ENCODE data around the gene PALLD. TPM values are rescaled to one million over a fixed set of nuclear protein-coding genes. Genes with fewer than 3 reads are reported as not detected.
A peak's percentile ranks its signal among the peaks of the same experiment; 100 is the strongest.

The PALLD gene
- total and polyA plus RNA-seq, 2 of the 8 experiments (the other 6 are each of a cell fraction or from before 2014, with no cell fraction given) = 10.5 to 25.0 TPM

DNA sequence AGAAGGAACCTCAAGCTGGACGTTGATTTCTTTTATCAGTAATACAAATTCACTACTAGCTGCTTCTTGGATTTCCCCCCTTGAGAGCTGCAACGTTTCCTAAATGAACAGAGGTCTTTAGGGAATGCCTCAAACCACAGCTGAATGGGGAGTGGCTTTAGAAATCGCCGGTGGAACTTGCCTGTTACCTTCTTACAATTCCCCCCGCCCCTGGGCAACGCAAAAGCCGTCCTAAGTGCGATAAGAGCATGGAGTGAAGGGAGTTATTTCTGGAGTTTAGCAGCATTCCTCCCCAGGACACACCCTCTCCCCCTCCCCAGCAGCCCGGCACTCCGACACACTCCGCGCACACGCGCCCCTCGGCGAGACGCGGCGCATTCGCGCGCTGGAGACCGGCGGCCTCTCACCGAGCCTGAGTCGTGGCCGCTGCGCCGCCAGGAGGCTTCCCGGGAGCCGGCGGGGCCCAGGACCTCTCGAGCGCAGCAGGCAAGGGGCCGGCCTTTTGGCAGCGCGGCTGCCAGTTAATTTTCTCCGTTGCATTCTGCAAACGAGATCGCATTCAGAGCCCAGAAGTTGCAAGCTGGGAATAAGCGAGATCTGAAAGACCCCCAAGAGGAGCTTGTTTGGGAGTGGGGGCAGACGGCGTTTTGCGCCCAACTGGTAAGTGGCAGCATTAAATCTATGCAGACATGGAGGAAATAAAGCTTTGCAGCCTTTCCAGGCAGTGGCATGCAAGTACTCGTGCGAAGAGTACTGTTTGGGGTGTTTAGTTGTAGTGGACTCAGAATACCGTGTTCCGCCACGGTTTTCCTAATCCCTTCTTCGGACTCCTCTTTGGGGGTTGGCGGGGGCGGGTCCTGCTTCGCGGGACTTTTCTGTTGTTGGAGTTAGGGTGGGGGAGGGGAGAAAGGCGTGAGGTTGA is 134.7 kb downstream of the PALLD start (continued):
- TF ChIP-seq POLR2A (IDR thresholded peaks at IDR 0.05; ENCODE audit: control extremely low read depth in 1 of 2, low read depth in 2 of 2, low read length in 2 of 2) (peak in 1 of 2 experiments; percentile 26; a peak in 1 of 3 replicates), CHD1 (IDR thresholded peaks at IDR 0.05; ENCODE audit: low read depth, low read length) (no peak), RNF2 (IDR thresholded peaks at IDR 0.05; ENCODE audit: borderline replicate concordance, low read depth, low read length, missing control alignments, poor library complexity, severe bottlenecking) (no peak), CREB1 (IDR thresholded peaks at IDR 0.05) (no peak), GABPA (IDR thresholded peaks at IDR 0.05; ENCODE audit: borderline replicate concordance, insufficient read depth, low read length) (peak; percentile 40; the same call in 1 of the 2 replicates), SRF (IDR thresholded peaks at IDR 0.05; ENCODE audit: low read depth, low read length) (no peak), YY1 (IDR thresholded peaks at IDR 0.05; ENCODE audit: low read depth, low read length) (peak; percentile 7; the same call in 1 of the 2 replicates), TEAD4 (IDR thresholded peaks at IDR 0.05; ENCODE audit: low read depth, low read length) (peak; percentile 59; the same call in 1 of the 2 replicates), RXRA (IDR thresholded peaks at IDR 0.05; ENCODE audit: insufficient read depth, low read depth, low read length) (no peak), BCL11A (IDR thresholded peaks at IDR 0.05; ENCODE audit: low read depth in 2 of 2, low read length in 2 of 2) (no peak), EZH2 (IDR thresholded peaks at IDR 0.05; ENCODE audit: low read depth, low read length, severe bottlenecking) (no peak), SP2 (IDR thresholded peaks at IDR 0.05; ENCODE audit: low read length) (no peak), FOSL1 (IDR thresholded peaks at IDR 0.05; ENCODE audit: insufficient read depth, low read depth, low read length) (no peak), CBX5 (IDR thresholded peaks at IDR 0.05; ENCODE audit: low read depth, low read length) (no peak), KDM4A (IDR thresholded peaks at IDR 0.05; ENCODE audit: low read depth, low read length, severe bottlenecking) (peak; percentile 74), TCF12 (IDR thresholded peaks at IDR 0.05; ENCODE audit: low read depth, low read length) (no peak), CHD2 (IDR thresholded peaks at IDR 0.05; ENCODE audit: low read length) (no peak), CTBP2 (IDR thresholded peaks at IDR 0.05; ENCODE audit: borderline replicate concordance, insufficient read depth, insufficient read length, low read length) (peak; percentile 93)
- TF ChIP-seq, protein P1, sequence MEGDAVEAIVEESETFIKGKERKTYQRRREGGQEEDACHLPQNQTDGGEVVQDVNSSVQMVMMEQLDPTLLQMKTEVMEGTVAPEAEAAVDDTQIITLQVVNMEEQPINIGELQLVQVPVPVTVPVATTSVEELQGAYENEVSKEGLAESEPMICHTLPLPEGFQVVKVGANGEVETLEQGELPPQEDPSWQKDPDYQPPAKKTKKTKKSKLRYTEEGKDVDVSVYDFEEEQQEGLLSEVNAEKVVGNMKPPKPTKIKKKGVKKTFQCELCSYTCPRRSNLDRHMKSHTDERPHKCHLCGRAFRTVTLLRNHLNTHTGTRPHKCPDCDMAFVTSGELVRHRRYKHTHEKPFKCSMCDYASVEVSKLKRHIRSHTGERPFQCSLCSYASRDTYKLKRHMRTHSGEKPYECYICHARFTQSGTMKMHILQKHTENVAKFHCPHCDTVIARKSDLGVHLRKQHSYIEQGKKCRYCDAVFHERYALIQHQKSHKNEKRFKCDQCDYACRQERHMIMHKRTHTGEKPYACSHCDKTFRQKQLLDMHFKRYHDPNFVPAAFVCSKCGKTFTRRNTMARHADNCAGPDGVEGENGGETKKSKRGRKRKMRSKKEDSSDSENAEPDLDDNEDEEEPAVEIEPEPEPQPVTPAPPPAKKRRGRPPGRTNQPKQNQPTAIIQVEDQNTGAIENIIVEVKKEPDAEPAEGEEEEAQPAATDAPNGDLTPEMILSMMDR (IDR thresholded peaks at IDR 0.05; ENCODE audit: control extremely low read depth in 1 of 3, insufficient read depth in 1 of 3, low read depth in 1 of 3, low read length in 3 of 3) = peak in 2 of 3 experiments; percentile 16 to 32; a peak in 3 of 4 replicates
- TF ChIP-seq, protein P2, sequence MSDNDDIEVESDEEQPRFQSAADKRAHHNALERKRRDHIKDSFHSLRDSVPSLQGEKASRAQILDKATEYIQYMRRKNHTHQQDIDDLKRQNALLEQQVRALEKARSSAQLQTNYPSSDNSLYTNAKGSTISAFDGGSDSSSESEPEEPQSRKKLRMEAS (IDR thresholded peaks at IDR 0.05) = peak; percentile 74

Measured in H1 (cell line).